ENCODE measurements around the gene CACNB3. TPM values are rescaled to one million over a fixed set of nuclear protein-coding genes. Genes with fewer than 3 reads are reported as not detected.

Gene CACNB3
- total RNA-seq, 2 donors from 2014 or later = 40.6 to 59.9 TPM

- H3K9me3 Mint-ChIP-seq = no peaks in the 10 kb centered on the region
- TF ChIP-seq, protein P1, sequence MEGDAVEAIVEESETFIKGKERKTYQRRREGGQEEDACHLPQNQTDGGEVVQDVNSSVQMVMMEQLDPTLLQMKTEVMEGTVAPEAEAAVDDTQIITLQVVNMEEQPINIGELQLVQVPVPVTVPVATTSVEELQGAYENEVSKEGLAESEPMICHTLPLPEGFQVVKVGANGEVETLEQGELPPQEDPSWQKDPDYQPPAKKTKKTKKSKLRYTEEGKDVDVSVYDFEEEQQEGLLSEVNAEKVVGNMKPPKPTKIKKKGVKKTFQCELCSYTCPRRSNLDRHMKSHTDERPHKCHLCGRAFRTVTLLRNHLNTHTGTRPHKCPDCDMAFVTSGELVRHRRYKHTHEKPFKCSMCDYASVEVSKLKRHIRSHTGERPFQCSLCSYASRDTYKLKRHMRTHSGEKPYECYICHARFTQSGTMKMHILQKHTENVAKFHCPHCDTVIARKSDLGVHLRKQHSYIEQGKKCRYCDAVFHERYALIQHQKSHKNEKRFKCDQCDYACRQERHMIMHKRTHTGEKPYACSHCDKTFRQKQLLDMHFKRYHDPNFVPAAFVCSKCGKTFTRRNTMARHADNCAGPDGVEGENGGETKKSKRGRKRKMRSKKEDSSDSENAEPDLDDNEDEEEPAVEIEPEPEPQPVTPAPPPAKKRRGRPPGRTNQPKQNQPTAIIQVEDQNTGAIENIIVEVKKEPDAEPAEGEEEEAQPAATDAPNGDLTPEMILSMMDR (conservative IDR thresholded peaks at IDR 0.05) = no peak
- no peaks in the 10 kb centered on the region for H3K27me3 ChIP-seq (ENCODE audit: control insufficient read depth, insufficient read depth, low read length, poor library complexity, severe bottlenecking)
- H3K4me1 Mint-ChIP-seq = peaks cover 9% of the 10 kb centered on the region
- peaks cover 38% of the 10 kb centered on the region for H3K27me3 Mint-ChIP-seq (ENCODE audit: insufficient read depth)
- peaks cover 26% of the 10 kb centered on the region for H3K36me3 Mint-ChIP-seq (ENCODE audit: low read depth)
- no peak for DNase-seq
- no peak overlapping the region for H3K4me3 ChIP-seq (ENCODE audit: low read length)
- H3K9ac ChIP-seq (ENCODE audit: extremely low read depth, low read length, poor library complexity, severe bottlenecking) = no peak overlapping the region
- H3K27ac Mint-ChIP-seq = no peak overlapping the region
- H3K27ac ChIP-seq (ENCODE audit: low read depth, low read length) = no peak overlapping the region
- H3K4me3 Mint-ChIP-seq = no peak overlapping the region
- H3K9me3 ChIP-seq (ENCODE audit: control insufficient read depth, low read length) = no peaks in the 10 kb centered on the region
- no peaks in the 10 kb centered on the region for H3K4me1 ChIP-seq (ENCODE audit: control insufficient read depth, insufficient read depth, low read length)
- WGBS, 2 experiments (ENCODE audit: insufficient coverage in 1 of 2, insufficient read length in 1 of 2) = 96 to 97% methylated on average over 10 to 11 of the region's 11 CpGs
- H3K36me3 ChIP-seq (ENCODE audit: control insufficient read depth, insufficient read depth, low read length) = peaks cover 26% of the 10 kb centered on the region
These were observed 5.0 kb downstream of the CACNB3 start for GRCh38 chr12:48823281-48823680.

GRCh38 chr12:48824112-48824511, 5.8 kb downstream of the CACNB3 start:
- H3K27me3 Mint-ChIP-seq (ENCODE audit: insufficient read depth) = peaks cover 34% of the 10 kb centered on the region
- TF ChIP-seq, protein P1 (conservative IDR thresholded peaks at IDR 0.05) = no peak
- WGBS, 2 experiments (ENCODE audit: insufficient coverage in 1 of 2, insufficient read length in 1 of 2) = 66 to 83% methylated on average over 7 to 12 of the region's 12 CpGs
- H3K9me3 Mint-ChIP-seq = no peaks in the 10 kb centered on the region
- peaks cover 34% of the 10 kb centered on the region for H3K36me3 Mint-ChIP-seq (ENCODE audit: low read depth)
- H3K9me3 ChIP-seq (ENCODE audit: control insufficient read depth, low read length) = no peaks in the 10 kb centered on the region
- H3K27me3 ChIP-seq (ENCODE audit: control insufficient read depth, insufficient read depth, low read length, poor library complexity, severe bottlenecking) = no peaks in the 10 kb centered on the region
- DNase-seq = peak; percentile 87
- peaks cover 32% of the 10 kb centered on the region for H3K36me3 ChIP-seq (ENCODE audit: control insufficient read depth, insufficient read depth, low read length)
- no peak overlapping the region for H3K4me3 ChIP-seq (ENCODE audit: low read length)
- no peak overlapping the region for H3K4me3 Mint-ChIP-seq
- H3K9ac ChIP-seq (ENCODE audit: extremely low read depth, low read length, poor library complexity, severe bottlenecking) = no peak overlapping the region
- no peaks in the 10 kb centered on the region for H3K4me1 ChIP-seq (ENCODE audit: control insufficient read depth, insufficient read depth, low read length)
- H3K27ac ChIP-seq (ENCODE audit: low read depth, low read length) = no peak overlapping the region
- no peak overlapping the region for H3K27ac Mint-ChIP-seq
- peaks cover 6% of the 10 kb centered on the region for H3K4me1 Mint-ChIP-seq

- H3K9ac ChIP-seq (ENCODE audit: extremely low read depth, low read length, poor library complexity, severe bottlenecking) = no peak overlapping the region
- H3K27me3 ChIP-seq (ENCODE audit: control insufficient read depth, insufficient read depth, low read length, poor library complexity, severe bottlenecking) = no peaks in the 10 kb centered on the region
- H3K27me3 Mint-ChIP-seq (ENCODE audit: insufficient read depth) = peaks cover 26% of the 10 kb centered on the region
- DNase-seq = no peak
- H3K36me3 ChIP-seq (ENCODE audit: control insufficient read depth, insufficient read depth, low read length) = peaks cover 38% of the 10 kb centered on the region
- H3K36me3 Mint-ChIP-seq (ENCODE audit: low read depth) = peaks cover 42% of the 10 kb centered on the region
- H3K4me3 Mint-ChIP-seq = no peak overlapping the region
- H3K4me3 ChIP-seq (ENCODE audit: low read length) = no peak overlapping the region
- no peaks in the 10 kb centered on the region for H3K4me1 Mint-ChIP-seq
- no peak overlapping the region for H3K27ac ChIP-seq (ENCODE audit: low read depth, low read length)
- H3K9me3 Mint-ChIP-seq = no peaks in the 10 kb centered on the region
- H3K27ac Mint-ChIP-seq = no peak overlapping the region
- TF ChIP-seq, protein P1 (conservative IDR thresholded peaks at IDR 0.05) = no peak
- no peaks in the 10 kb centered on the region for H3K9me3 ChIP-seq (ENCODE audit: control insufficient read depth, low read length)
- H3K4me1 ChIP-seq (ENCODE audit: control insufficient read depth, insufficient read depth, low read length) = no peaks in the 10 kb centered on the region
- 96 to 100% methylated on average over 3 to 4 of the region's 4 CpGs for WGBS, 2 experiments (ENCODE audit: insufficient coverage in 1 of 2, insufficient read length in 1 of 2)
These were observed 6.6 kb downstream of the CACNB3 start for GRCh38 chr12:48824905-48825304.
